Testis (tissue), 3 donors: ENCODE data around the gene SVEP1. TPM values are rescaled to one million over a fixed set of nuclear protein-coding genes. Genes with fewer than 3 reads are reported as not detected.

Experiments used
- DNase-seq: peaks from one replicate; pipeline ENCODE4 v3.0.0-alpha.2; 2019
- H3K27ac ChIP-seq, 2 donors: fragments of 200-600 bp; sonication (generic); one replicate each; pipeline ENCODE4 v1.5.1; 2019
- H3K27me3 ChIP-seq: fragments of 200-600 bp; sonication (generic); one replicate; pipeline ENCODE4 v1.5.1; 2019
- H3K36me3 ChIP-seq: fragments of 200-600 bp; sonication (generic); one replicate; pipeline ENCODE4 v1.5.1; 2017; ENCODE audit warnings: low read depth; ENCODE audit errors: missing control alignments
- H3K4me1 ChIP-seq: fragments of 200-600 bp; sonication (generic); one replicate; pipeline ENCODE4 v1.5.1; 2019
- H3K4me3 ChIP-seq, 2 donors: fragments of 200-600 bp; sonication (generic); one replicate each; pipeline ENCODE4 v1.5.1; 2017 to 2019
- H3K9me3 ChIP-seq: fragments of 200-600 bp; sonication (generic); one replicate; pipeline ENCODE4 v1.5.1; 2017
- CTCF ChIP-seq, 3 experiments: fragments of 450-650 bp in 2 of 3; fragments of 200-600 bp in 1 of 3; sonication (generic) in 1 of 3; IDR thresholded peaks; one replicate each; pipeline ENCODE4 v1.5.1; 2016 to 2019; ENCODE audit warnings: antibody characterized with exemption in 3 of 3, mild to moderate bottlenecking in 2 of 3, moderate library complexity in 1 of 3
- POLR2A ChIP-seq: fragments of 450-650 bp; IDR thresholded peaks from one replicate; pipeline ENCODE4 v1.6.1; 2017; ENCODE audit warnings: antibody characterized with exemption, mild to moderate bottlenecking, moderate library complexity
- WGBS, 2 donors: methylation state at CpG; one replicate each; pipeline ENCODE4 v1.1.5; 2018; 5-methylcytosine and 5-hydroxymethylcytosine counted together
- intact Hi-C: fragments of 100-400 bp; cut with DNase I; formaldehyde crosslinking; loops from one replicate; pipeline ENCODE4 v1.15.1; 2023; ENCODE audit warnings: low total_unique reads
- polyA plus RNA-seq: library from polyadenylated mRNA; stranded (reverse); fragments of 350-450 nt; fragmentation: Illumina TruSeq; extraction: RNeasy Lipid Tissue Mini Kit (QIAGEN cat#74804); gene quantifications from one replicate; pipeline ENCODE4 v1.2.3, GENCODE V29; 2014; ENCODE audit warnings: low read depth, low replicate concordance; ENCODE audit not compliant: insufficient read depth
- total RNA-seq, 2 donors: library from RNA; depleted of rRNA; stranded (reverse); fragments of >200 nt; gene quantifications; one replicate each; pipeline ENCODE4 v1.2.3, GENCODE V29; 2016

Gene SVEP1
- total and polyA plus RNA-seq, 3 donors from 2014 or later = 4.6 to 7.9 (median 6.9) TPM

GRCh38 chr9:110443146-110443865 lies 136.2 kb downstream of the SVEP1 start:
- intact Hi-C loops = no loop called here
- H3K9me3 ChIP-seq = no peaks in the 10 kb centered on the region
- H3K4me1 ChIP-seq = no peaks in the 10 kb centered on the region
- TF ChIP-seq CTCF (IDR thresholded peaks at IDR 0.05) = no peak
- TF ChIP-seq POLR2A = no peak
- WGBS, 2 donors = 45 to 50% methylated on average over 3 of the region's 3 CpGs
- H3K27ac ChIP-seq = no peak overlapping the region
- DNase-seq = no peak
- no peaks in the 10 kb centered on the region for H3K27me3 ChIP-seq
- no peaks in the 10 kb centered on the region for H3K36me3 ChIP-seq
- no peak overlapping the region for H3K4me3 ChIP-seq

GRCh38 chr9:110440796-110441195 lies 138.7 kb downstream of the SVEP1 start:
- Histone ChIP-seq H3K9me3 (no peaks in the 10 kb centered on the region), H3K4me3 (no peak overlapping the region), H3K36me3 (no peaks in the 10 kb centered on the region), H3K27ac (no peak overlapping the region), H3K4me1 (no peaks in the 10 kb centered on the region), H3K27me3 (no peaks in the 10 kb centered on the region)
- no peak for TF ChIP-seq CTCF (IDR thresholded peaks at IDR 0.05)
- no peak for TF ChIP-seq POLR2A
- no peak for DNase-seq
- 74 to 75% methylated on average over 3 of the region's 3 CpGs for WGBS, 2 donors
- intact Hi-C loops = no loop called here

GRCh38 chr9:110440172-110440571 lies 139.4 kb downstream of the SVEP1 start:
- H3K4me1 ChIP-seq = no peaks in the 10 kb centered on the region
- 68 to 86% methylated on average over 4 of the region's 4 CpGs for WGBS, 2 donors
- no peak overlapping the region for H3K4me3 ChIP-seq
- no peaks in the 10 kb centered on the region for H3K27me3 ChIP-seq
- no peaks in the 10 kb centered on the region for H3K9me3 ChIP-seq
- H3K36me3 ChIP-seq = no peaks in the 10 kb centered on the region
- no peak for DNase-seq
- TF ChIP-seq CTCF (IDR thresholded peaks at IDR 0.05) = no peak
- intact Hi-C loops = no loop called here
- H3K27ac ChIP-seq = no peak overlapping the region

GRCh38 chr9:110432253-110432652 lies 147.3 kb downstream of the SVEP1 start:
- no peak for DNase-seq
- intact Hi-C loops = no loop called here
- no peaks in the 10 kb centered on the region for H3K27me3 ChIP-seq
- H3K36me3 ChIP-seq = no peaks in the 10 kb centered on the region
- H3K4me1 ChIP-seq = no peaks in the 10 kb centered on the region
- no peak overlapping the region for H3K4me3 ChIP-seq
- H3K9me3 ChIP-seq = no peaks in the 10 kb centered on the region
- TF ChIP-seq CTCF (IDR thresholded peaks at IDR 0.05) (no peak), POLR2A (no peak)
- WGBS, 2 donors = 68 to 100% methylated on average over 3 of the region's 3 CpGs
- no peak overlapping the region for H3K27ac ChIP-seq

- intact Hi-C loops = no loop called here
- H3K4me1 ChIP-seq = no peaks in the 10 kb centered on the region
- H3K27ac ChIP-seq = no peak overlapping the region
- H3K36me3 ChIP-seq = no peaks in the 10 kb centered on the region
- TF ChIP-seq CTCF (IDR thresholded peaks at IDR 0.05) (no peak), POLR2A (no peak)
- no peaks in the 10 kb centered on the region for H3K27me3 ChIP-seq
- no peak overlapping the region for H3K4me3 ChIP-seq
- 94 to 98% methylated on average over 1 of the region's 1 CpG for WGBS, 2 donors
- DNase-seq = no peak
- H3K9me3 ChIP-seq = no peaks in the 10 kb centered on the region
These were observed 150.1 kb downstream of the SVEP1 start for GRCh38 chr9:110429453-110429852.
